Brain pericyte (primary cell): ENCODE results near the gene NPFFR1.

Experiments used
- DNase-seq: peaks from one replicate; pipeline ENCODE4 v3.0.0-alpha.2; 2012; ENCODE audit warnings: low read depth, low spot score

The NPFFR1 gene

DNA sequence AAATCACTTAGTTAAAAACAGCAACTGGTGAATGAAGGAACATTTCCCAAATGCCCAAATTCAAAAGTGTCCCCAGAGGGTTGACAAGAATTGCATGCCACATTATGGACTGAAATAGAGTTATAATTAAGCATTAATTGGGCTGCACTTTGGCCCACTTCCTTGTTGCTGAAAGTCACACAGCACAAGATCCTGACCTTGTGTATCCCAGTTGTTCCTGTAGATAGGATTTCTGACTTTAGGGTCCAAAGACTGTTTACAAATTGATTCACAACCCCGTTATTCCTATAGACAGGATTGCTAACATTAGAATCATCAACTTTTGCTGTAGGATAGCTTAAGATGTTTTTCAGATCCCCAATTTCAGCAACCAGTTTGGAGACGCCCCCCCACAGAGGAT, 31.5 kb upstream of the NPFFR1 start:
- DNase-seq = no peak

DNA sequence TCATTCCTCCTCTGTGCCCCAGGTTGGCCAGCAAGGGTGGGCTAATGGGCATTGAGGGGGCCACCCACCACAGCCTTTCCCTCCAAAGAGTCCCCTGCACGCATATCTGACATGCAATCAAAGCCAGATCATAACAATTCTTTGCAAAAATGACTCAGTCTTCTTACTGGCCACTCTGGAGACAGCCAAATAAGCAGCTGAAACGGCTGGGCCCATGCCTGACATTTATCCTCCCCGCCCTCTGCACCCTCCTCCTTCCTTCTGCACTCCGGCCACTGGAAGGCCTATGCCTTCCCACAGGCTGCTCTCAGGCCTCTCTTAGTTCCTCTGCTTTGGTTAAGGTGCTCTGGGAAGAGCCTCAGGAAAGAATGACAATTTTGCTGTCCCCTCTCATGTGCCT, 29.2 kb upstream of the NPFFR1 start:
- DNase-seq = no peak

DNA sequence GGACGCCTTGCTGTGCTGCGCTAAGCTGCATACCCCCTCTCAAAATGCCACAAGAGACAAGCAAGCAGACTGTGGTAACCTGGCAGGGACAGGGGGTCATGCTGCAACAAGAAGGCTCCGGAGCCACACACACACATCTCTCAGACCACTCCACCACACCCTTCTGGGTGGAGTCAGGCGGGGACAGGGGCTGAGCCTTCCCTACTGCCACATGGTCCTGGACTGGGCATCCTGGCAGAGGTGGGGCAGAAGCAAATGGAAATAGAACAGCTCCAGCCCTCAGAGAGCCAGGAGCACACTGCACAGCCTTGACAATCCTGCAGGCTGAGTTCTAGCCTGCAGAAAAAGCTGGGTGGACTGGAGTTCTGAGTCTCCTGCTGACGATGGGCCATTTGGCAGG, 28.4 kb upstream of the NPFFR1 start:
- no peak for DNase-seq

DNA sequence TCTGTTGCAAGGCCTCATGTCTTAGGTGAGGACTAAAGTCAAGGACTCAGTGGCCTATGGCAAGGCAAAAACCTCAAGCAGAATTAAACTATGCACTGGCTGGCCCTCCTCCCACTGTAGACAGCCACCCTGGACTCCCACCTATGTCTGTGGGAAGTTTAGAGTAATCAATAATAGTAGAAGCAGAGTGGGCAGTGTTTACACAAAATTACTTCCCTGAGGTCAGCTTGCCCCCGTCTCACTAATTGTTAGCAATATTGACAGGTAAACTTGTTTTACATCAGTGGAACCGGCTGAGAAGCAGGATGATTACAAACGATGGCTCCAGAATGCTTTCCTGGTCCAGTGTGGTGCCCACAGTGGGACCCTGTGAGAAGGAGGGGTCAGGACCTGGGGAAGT, 27.9 kb upstream of the NPFFR1 start:
- no peak for DNase-seq

DNA sequence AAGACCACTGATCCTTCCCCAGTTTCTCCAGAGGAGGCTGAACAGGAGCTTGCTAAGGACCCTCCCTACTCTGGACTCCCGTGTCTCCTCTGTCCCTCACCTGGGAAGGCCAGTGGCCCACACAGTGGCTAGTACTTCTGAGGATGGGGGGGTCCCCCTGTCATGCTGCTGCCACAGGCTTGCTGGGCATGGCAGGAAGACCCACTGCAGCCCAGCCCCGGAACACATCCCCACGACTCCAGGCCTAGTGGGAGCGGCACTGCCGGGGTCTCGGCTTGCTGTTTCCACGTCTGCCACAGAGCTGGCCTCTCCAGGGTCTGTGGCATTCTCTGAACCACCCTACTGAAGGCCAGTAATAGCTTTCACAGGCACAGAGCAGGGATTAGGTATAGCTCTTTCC, 25.9 kb upstream of the NPFFR1 start:
- no peak for DNase-seq

DNA sequence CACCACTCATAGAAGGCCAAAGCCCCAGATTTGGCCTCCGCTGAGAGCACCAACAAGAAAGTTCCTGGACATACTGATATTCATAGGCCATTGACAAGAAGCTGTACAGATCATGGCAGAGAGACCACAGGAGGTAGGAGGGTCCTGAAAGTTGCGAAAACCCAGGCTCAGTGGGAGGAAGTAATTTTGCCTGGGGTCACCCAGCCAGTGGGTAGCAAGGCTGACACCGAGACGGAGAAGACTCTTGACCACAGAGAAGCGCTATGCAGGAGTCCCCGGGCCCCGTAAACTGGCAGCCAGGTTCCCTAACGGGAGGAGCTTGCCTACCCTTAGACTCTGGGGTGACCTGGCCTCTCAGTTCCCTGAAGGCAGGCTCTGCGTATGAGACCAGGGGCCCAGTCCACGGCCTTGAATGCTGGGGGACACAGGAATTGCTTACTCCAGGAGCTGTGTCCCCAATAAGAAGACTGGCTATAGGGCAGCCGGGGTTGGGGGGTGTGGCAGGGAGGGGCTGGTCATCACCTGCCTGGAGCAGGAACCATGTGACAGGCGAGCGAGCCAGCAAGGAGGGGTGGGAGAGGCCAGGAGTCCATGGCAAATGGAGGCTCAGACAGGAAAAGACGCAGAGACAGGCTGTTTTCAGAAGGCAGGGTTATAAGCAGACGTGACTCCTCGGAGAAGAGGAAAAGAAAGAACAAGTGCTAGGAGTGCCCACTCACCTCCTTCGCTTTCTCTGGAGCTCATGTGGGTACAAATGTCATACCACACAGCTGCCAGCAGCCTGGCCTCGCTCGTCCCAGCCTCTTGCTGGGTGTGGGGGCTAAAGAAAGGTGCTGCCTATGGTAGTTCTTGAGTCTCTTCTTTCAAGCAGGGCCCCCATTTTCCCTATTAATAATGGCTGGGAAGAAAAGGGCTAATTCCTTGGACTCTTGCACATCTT, 24.6 kb upstream of the NPFFR1 start:
- DNase-seq = no peak

DNA sequence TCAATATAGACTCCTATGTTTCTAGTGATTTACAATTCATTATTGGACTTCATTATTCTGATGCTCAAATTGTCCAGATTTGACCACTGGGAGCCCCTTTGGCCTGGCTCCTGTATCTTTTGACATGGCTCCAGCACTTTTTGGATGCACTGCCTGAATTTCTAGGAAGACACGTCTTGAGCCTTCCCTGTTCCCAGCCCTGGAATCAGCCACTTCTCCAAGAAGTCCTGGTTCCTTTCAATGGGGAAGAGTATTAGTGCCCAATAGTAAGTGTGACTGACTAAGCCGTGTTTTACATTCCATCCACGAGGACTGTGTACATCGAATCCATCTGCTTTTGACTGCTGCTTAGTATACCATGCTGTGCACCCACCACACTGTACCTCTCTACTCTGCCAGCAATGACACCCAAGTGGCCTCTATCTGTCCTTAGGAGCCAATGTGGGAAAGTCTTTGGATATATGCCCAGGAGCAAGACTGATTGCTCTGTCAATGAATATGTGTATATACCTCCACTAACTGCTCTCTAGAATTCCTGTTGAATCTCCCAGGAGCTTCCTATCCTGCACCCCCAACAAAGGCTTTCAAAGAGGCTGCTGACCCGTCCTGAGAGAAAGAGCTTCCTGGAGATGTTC, 23.2 kb upstream of the NPFFR1 start:
- DNase-seq = no peak

DNA sequence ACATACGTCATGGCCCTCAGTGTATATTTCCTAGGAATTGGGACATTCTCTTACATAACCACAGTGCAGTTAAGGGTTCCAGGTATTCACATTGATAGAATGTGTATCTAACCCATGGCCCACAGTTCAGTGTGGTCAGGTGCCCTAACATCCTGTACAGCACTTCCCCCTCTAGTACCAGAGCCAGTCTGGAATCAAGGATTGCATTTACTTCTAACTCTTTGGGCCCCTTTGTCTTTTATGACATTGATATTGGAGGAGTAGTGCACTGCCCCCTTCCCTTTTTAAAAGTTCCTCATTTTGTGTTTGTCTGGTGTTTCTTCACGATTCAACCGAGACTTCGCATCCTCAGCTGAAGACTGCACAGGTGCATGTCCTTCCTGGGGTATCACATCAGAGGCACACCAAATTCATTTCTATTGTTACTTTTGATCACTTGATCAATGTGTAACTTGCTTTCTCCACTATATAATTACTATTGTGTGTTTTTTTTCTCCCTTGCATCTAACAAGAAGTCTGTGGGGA, 22.4 kb upstream of the NPFFR1 start:
- DNase-seq = no peak

DNA sequence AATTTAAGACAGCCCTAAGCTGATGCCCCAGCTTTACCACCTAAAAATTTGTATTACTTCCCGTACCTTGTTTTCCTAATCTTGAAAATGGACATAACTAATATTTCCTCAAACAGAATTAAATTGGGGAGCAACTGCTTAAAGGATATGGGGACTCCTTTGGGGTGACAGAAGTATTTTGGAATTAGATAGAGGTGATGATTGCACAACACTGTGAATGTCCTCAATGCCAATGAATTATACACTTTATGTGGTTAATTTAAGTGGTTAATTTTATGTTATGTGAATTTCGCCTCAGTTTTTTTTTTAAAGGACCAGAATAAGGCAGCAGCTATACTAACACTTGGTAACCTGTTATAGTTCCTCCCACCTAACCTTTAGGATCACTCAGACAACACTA, 19.9 kb upstream of the NPFFR1 start:
- DNase-seq = no peak

DNA sequence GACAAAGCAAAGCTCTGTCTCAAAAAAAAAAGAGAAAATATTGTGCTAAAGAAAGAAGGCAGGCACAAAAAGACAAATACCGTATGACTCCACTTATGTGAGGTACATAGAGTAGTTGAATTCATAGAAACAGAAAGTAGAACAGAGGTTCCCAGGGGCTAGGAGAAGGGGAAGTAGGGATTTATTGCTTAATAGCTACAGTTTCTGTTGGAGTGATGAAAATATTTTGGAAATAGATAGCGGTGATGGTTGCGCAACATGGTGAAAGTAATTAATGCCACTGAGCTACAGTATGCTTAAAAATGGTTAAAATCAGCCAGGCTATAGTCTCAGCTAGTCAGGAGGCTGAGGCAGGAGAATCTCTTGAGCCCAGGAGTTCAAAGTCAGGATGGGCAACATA, 18.5 kb upstream of the NPFFR1 start:
- DNase-seq = no peak

DNA sequence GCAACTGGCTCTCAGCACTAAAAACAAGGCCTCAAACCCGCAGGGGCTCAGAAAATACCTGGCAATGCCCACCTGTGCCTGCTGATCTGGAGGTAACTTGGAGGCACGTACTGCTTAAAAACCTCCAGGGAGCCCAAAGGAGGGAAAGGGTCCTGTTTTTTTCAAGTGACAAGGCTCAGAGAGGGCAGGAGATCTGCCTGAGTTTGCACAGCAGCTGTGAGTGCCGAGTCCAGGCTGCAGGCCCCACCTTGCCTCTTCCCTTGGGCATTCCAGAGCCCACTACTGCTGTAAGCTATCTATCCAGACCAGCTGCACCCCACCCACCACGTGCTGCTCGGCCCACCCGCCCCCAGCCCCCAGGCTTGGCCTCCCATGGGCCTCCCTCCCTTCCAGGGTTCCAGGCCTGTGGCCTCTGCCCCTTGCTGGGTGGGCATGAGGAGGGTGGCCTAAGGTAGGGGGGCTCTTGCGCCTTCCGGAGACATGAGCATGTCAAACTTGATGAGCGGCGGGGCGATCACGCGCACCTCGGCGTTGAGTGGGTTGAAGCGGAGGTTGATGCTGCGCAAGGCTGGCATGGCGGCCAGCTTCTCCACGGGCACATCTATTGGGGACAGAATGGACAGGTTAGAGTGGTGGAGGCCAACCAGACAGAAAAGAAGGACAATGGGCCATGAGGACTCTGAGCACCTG, 17.2 kb upstream of the NPFFR1 start:
- no peak for DNase-seq

DNA sequence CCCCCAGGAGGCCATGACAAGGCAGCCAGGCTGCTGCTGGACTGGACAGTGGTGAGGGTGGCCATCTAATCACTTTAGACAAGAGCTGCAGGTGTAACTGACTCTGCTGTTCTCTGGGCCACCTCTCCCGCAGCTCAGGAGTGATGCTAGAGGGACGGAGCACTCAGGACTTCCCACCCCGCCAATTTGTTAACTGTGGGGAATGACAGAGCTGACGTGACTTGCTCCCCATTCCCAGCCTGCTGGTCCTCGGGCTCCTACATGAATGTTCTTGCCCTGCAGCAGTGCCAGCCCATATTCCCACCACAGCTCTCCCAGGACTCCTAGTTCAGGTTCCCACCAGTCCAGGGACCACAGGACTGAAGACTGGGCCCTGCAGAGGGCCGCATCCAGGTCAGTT, 16.7 kb upstream of the NPFFR1 start:
- DNase-seq = no peak

DNA sequence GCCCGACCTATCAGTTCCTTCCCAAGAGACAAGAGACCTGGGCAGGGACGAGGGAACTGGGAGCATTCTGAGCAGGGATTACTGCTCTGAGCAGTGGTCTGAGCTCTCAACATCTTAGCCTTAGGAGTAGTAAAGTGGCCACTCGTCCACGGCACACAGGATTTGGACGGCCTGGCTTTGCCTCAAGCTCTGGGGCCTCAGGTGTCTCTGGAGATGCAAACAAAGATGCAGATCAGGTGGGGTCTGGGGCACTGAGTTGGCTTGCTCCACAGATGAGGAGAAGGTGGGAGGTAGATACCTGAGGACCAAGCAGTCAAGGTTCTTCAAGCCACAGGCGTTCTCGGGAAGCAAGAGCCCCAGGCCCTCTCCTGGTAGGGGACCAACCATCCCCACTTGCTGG, 16.1 kb upstream of the NPFFR1 start:
- no peak for DNase-seq

DNA sequence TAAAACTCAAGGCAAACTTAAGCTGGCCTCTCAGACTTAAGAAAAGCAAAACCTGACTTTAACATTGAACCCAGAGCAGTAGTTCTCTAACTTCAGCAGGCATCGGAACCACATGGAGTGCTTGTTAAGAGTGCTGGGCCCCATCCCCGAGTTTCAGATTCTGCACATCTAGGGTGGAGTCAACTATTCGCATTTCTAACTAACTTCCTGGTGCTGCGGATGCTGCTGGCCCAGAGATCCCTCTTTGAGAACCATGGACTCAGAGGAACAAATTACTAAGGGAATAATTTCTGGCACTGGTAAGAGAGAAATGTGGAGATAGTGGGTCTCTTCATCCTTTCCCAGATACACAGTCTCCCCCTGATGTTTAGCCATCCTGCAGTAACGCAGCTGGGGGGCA, 14.6 kb upstream of the NPFFR1 start:
- DNase-seq = no peak

DNA sequence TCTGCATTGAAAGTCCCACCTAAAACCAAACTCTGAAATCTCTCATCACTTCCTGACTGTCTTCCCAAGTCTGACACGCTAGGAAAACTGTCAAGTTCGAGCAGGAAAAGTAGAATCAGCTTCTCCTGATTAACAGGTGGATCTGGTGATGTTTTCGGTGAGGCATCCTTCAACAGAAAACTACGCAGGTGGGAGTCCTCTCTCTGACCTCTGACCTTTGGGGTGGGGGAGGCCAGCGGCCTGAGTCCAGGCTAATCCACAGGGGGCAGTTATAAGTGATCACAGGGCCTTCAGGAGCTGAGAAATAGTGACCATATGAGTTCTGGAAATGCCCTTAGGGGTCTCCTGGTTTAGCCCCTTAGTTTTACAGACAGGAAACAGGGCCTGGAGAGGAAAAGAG, 13.4 kb upstream of the NPFFR1 start:
- no peak for DNase-seq

DNA sequence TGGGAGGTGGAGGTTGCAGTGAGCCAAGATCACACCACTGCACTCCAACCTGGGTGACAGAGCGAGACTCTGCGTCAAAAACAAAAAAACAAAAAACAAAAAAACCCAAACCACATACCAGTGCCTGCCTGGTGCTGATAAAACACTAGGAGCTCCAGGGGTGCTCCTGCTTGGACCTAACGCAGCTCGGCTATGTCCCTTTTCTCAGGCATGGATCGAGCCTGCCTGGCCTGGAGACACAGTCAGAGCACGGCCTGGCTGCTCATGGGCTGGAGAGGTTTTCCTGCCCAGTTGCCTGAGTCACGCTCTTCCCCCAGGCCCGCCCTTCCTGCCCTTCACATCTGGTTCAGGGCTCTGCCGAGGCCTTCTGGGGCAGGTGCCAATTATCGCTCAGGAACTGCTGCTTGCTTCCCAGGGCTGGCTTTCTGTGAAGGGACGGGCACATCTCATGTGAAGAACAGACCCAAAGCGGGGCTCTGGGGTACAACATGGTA, 12.6 kb upstream of the NPFFR1 start:
- DNase-seq = no peak

DNA sequence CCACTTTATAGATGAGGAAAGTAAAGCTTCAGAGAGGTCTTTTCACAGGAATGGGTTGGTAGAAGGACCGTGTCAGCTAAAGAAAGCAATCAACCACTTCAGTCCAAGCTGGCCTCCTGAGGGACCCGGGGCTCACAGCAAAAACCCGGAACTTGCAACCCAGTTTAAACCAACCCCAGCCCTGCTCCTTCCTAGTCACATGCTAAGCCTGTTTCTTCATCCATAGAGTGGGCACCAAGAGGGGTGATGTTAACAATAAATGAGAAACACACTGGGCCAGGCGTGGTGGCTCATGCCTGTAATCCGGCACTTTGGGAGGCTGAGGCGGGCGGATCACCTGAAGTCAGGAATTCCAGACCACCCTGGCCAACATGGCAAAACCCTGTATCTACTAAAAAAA, 12.1 kb upstream of the NPFFR1 start:
- no peak for DNase-seq

DNA sequence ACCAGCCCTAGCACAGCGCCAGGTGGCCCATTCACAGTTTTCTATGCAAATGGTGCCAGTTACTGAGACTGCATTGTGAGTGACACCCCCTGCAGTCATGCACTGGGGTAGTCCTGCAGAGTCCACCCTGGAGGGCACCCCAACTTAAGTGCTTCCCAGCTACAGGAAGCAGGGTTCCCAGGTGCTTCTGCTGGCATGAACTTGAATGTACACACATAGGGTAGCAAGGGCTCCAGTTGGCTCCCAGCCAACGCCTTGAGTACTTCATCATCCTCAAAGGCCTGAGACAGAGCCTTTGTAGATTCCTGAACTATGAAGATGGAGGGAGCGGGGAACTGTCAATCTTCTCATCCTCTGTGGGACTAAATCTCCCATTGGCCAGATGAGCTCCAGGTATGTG, 11.5 kb upstream of the NPFFR1 start:
- no peak for DNase-seq

DNA sequence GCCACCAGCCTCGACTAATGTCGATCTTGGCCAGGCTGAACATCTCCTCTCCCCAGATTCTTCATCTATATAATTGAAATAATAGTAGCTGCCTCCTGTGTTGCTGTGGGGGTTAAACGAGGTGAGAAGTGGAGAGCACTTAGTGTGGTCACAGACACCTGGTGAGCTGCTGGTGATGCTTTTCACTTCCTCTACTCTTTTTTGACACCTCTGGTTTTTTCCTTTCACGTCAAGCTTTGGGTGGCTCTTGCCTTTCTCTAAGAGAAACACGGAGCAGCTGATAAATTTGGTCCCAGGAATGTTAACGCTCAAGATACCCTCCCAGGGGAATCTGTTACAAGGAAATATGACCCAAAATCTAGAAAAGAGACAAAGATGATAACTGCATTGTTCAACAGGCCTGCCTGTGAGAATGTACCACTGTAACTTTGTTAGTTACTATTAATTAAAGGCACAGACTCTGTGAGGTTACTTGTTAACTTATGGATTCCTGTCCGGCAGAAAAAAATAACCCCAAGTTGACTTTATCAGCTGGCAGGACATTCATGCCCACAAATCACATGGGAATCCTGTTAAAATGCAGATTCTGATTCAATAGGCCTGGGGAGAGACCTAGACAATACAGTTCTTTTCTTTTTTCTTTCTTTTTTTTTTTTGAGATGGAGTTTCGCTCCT, 9.5 kb upstream of the NPFFR1 start:
- DNase-seq = no peak

DNA sequence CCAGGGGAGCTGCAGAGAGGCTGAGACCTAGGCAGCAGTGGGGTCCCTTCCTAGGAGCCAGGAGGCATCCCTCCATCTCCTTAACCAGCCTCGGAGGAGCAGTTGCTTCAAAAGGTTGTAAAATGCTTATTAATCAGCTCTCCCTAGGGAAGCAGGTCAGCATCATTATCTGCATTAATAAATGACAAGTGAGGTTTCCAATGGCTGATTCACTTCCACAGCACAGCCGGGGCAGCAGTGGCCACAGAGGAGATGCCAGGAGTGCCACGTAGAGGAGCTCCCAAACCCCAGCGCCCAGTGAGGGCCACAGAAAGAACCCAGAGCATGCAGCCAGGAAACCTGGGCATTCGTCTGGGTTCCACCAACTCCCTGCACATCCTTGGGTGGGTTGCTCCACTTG, 8.2 kb upstream of the NPFFR1 start:
- DNase-seq = no peak

DNA sequence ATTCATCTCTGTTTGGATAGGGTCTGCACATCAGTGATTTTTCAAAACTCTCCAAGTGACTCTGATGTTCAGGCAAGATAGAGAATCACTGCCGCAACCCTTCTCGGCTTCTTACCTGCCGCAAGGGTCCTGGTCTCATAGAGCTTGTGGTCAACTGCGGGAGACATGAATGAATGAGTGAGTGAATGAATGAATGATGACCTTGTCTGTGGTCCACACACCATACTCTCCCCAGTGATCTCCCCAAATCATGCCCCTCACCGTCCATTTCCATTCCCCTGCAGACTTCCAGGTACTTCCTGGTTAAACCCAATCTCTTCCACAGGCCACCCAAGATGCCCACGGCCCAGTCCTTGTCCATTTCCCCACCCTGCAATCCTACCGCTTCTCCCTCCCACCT, 5.9 kb upstream of the NPFFR1 start:
- DNase-seq = no peak

DNA sequence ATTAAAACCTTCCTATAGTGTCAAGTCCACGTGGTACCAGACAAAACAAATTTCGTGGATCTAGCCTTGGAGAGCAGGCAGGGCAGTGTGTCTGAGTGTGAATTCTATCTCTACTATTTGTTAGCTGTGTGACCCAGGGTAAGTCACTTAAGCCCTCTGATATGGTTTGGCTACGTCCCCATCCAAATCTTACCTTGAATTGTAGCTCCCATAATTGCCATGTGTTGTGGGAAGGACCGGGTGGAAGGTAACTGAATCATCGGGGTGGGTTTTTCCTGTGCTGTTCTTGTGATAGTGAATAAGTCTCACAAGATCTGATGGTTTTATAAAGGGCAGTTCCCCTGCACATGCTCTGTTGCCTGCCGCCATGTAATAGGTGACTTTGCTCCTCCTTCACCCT, 2.8 kb upstream of the NPFFR1 start:
- DNase-seq = no peak
